NOMO-1 (cell line): Measurements from ENCODE around the gene TMEM120B.
"Not testable (repeated sequence)": the region's sequence is repeated elsewhere in the genome, so short reads cannot be mapped to it uniquely, and the experiment has no call there.

Experiments
- DNase-seq, 2 experiments: peaks; one replicate each; lab custom pipeline; 2025; ENCODE audit not compliant: unreplicated experiment in 2 of 2; lab: John Stamatoyannopoulos, UW

Gene TMEM120B

GRCh38 chr12:121789233-121789781 lies 76.8 kb downstream of the TMEM120B start:
- peak in 1 of 2 experiments; percentile 12 for DNase-seq

- peak; percentile 93 for DNase-seq
Measured at GRCh38 chr12:121789800-121790728, 77.5 kb downstream of the TMEM120B start.

- not testable (repeated sequence) for DNase-seq
Measured at GRCh38 chr12:121790785-121791184, 78.2 kb downstream of the TMEM120B start.

GRCh38 chr12:121791671-121792551 lies 79.4 kb downstream of the TMEM120B start:
- DNase-seq: no peak

- DNase-seq: peak; percentile 45 to 57
Measured at GRCh38 chr12:121792607-121793439, 80.3 kb downstream of the TMEM120B start.

- DNase-seq: peak; percentile 32 to 62
Measured at GRCh38 chr12:121793440-121793837, 80.9 kb downstream of the TMEM120B start, which contains the start of gene RHOF. RHOF (minus strand) TSS chr12:121793688; CDS start chr12:121793633, 55 bp downstream.

- DNase-seq: peak; percentile 93 to 95
Measured at GRCh38 chr12:121793838-121794533, 81.4 kb downstream of the TMEM120B start.

GRCh38 chr12:121794534-121795033 lies 82.0 kb downstream of the TMEM120B start:
- no peak for DNase-seq

GRCh38 chr12:121795034-121795968 lies 82.7 kb downstream of the TMEM120B start:
- DNase-seq: peak; percentile 59 to 61

- peak; percentile 47 to 49 for DNase-seq
Measured at GRCh38 chr12:121796855-121797751, 84.6 kb downstream of the TMEM120B start.

GRCh38 chr12:121797937-121798786 lies 85.6 kb downstream of the TMEM120B start:
- DNase-seq: no peak

- no peak for DNase-seq
Measured at GRCh38 chr12:121798787-121799155, 86.2 kb downstream of the TMEM120B start.

GRCh38 chr12:121799156-121799841 lies 86.7 kb downstream of the TMEM120B start:
- DNase-seq: peak; percentile 70 to 79

- DNase-seq: peak; percentile 62 to 77
Measured at GRCh38 chr12:121799842-121800693, 87.5 kb downstream of the TMEM120B start.
